Epithelial cell of esophagus (primary cell): Measurements from ENCODE around the gene RFXANK.
A peak's percentile ranks its signal among the peaks of the same experiment; 100 is the strongest.
"Not testable (repeated sequence)": the region's sequence is repeated elsewhere in the genome, so short reads cannot be mapped to it uniquely, and the experiment has no call there.

Experiments
- DNase-seq: peaks from one replicate; pipeline ENCODE4 v3.0.0; 2010; ENCODE audit warnings: low read depth
- H3K4me3 ChIP-seq: 2 replicates; pipeline ENCODE4 v1.5.1; 2011; ENCODE audit warnings: mild to moderate bottlenecking, low read length, control low read depth
- TF ChIP-seq, protein P1 (sequence below): IDR thresholded peaks from 2 replicates; pipeline ENCODE4 v1.5.1; 2011; ENCODE audit warnings: low read depth, mild to moderate bottlenecking, low read length, control low read depth, inconsistent platforms; ENCODE audit not compliant: insufficient read depth; ENCODE audit errors: missing control alignments

Gene RFXANK, protein sequence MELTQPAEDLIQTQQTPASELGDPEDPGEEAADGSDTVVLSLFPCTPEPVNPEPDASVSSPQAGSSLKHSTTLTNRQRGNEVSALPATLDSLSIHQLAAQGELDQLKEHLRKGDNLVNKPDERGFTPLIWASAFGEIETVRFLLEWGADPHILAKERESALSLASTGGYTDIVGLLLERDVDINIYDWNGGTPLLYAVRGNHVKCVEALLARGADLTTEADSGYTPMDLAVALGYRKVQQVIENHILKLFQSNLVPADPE

GRCh38 chr19:19192078-19192882 is at the start of gene RFXANK, which contains the start of gene BORCS8:
TSS of gene RFXANK (plus strand) at chr19:19192258. CDS start at chr19:19193947, 1,689 bp downstream.
TSS of gene BORCS8 (minus strand) at chr19:19192152. CDS start at chr19:19192117, 35 bp downstream.
- peak within 1 kb of the TSS; percentile 98 for H3K4me3 ChIP-seq
- TF ChIP-seq, protein P1, sequence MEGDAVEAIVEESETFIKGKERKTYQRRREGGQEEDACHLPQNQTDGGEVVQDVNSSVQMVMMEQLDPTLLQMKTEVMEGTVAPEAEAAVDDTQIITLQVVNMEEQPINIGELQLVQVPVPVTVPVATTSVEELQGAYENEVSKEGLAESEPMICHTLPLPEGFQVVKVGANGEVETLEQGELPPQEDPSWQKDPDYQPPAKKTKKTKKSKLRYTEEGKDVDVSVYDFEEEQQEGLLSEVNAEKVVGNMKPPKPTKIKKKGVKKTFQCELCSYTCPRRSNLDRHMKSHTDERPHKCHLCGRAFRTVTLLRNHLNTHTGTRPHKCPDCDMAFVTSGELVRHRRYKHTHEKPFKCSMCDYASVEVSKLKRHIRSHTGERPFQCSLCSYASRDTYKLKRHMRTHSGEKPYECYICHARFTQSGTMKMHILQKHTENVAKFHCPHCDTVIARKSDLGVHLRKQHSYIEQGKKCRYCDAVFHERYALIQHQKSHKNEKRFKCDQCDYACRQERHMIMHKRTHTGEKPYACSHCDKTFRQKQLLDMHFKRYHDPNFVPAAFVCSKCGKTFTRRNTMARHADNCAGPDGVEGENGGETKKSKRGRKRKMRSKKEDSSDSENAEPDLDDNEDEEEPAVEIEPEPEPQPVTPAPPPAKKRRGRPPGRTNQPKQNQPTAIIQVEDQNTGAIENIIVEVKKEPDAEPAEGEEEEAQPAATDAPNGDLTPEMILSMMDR = no peak
- peak; percentile 99 for DNase-seq

DNA sequence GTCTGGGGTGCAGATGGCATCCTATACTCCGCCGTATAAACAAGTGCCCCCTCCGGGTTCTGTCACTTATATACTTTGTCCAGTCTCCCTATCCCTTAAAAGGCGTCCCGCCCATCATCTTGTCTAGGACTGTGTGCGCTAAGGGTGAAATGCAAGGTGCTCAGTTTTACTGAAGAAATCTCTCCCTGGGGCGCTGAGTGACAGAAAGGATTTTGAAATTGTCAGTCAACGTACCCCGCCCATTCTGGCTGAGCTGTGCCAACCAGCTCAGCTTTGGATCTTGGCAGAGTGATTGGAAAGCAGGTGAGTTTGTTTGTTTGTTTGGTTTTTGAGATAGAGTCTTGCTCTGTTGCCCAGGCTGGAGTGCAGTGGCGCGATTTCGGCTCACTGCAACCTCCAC is 49.7 kb upstream of the RFXANK start:
- TF ChIP-seq, protein P1 = no peak
- no peak overlapping the region for H3K4me3 ChIP-seq
- DNase-seq = peak; percentile 46

DNA sequence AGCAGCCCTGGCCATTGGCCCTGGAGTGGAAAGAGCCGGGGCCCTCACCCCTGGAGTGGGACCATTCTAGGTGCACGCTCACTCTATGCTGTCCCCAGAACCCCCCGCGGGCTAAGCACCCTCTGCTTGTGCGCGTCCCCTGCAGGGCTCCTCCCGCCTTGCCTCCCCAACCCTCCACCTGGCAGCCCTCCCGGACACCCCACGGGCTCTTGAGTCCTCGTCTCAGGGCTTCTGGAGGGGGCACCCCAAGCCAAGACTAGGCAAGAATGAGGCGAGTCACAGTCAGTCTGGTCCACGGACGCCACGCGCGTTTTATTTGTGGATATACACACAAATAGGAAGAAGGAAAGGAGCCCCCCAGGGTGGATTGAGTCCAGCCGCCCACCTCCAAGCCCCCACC is 46.8 kb upstream of the RFXANK start:
- no peak overlapping the region for H3K4me3 ChIP-seq
- TF ChIP-seq, protein P1 = no peak
- DNase-seq = no peak

- DNase-seq = peak; percentile 58
- TF ChIP-seq, protein P1 = peak; percentile 89
- H3K4me3 ChIP-seq = no peak overlapping the region
These were observed 46.1 kb upstream of the RFXANK start for GRCh38 chr19:19145684-19146608.

GRCh38 chr19:19146865-19147264 is 45.2 kb upstream of the RFXANK start:
- TF ChIP-seq, protein P1 = no peak
- no peak for DNase-seq
- no peak overlapping the region for H3K4me3 ChIP-seq

DNA sequence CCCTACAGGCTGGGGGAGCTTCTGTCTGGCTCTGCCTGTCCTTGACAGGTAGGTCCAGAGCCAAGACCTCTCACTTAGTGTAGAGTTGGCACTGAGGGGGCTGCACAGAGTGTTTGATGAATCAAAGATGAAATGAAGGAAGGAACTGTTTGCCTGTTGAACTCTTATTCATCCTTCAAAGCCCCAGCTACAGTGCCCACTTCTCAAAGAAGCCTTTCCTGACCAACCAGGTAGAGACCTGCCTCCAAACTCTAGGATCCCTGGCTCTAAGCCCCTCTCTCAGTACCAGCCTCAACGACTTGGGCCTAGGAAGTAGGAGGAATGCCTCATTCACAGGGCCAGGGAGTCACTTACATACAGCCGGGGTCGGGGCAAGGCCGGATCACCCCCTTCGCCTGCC is 44.7 kb upstream of the RFXANK start:
- H3K4me3 ChIP-seq = no peak overlapping the region
- no peak for DNase-seq
- TF ChIP-seq, protein P1 = no peak

- DNase-seq, H3K4me3 ChIP-seq: not testable (repeated sequence)
These were observed 43.6 kb upstream of the RFXANK start for GRCh38 chr19:19148504-19148903.
